ENCODE data around the gene SCAF1. TPM values are rescaled to one million over a fixed set of nuclear protein-coding genes. Genes with fewer than 3 reads are reported as not detected.

The SCAF1 gene
- total and polyA plus RNA-seq, 2 of the 13 experiments (the other 11 are each of a cell fraction or from before 2014, with no cell fraction given) = 3.3 to 6.1 TPM

- TF ChIP-seq ZNF468 (CRISPR knock-in tag; IDR thresholded peaks at IDR 0.05) (no peak), ZNF598 (CRISPR knock-in tag; IDR thresholded peaks at IDR 0.05; ENCODE audit: borderline replicate concordance) (peak; percentile 28; the same call in 1 of the 2 replicates), RXRA (CRISPR knock-in tag; IDR thresholded peaks at IDR 0.05) (peak; percentile 53; the same call in 1 of the 2 replicates), ZNF619 (CRISPR knock-in tag; IDR thresholded peaks at IDR 0.05) (0 out of 2 replicates have a peak, but pooled peaks have one; percentile 29), ELF1 (CRISPR knock-in tag; IDR thresholded peaks at IDR 0.05) (peak; percentile 29; the same call in 1 of the 2 replicates), MAX (IDR thresholded peaks at IDR 0.05) (peak; percentile 53; the same call in 1 of the 2 replicates), SALL1 (CRISPR knock-in tag; IDR thresholded peaks at IDR 0.05) (peak; percentile 44; the same call in 1 of the 2 replicates), SIN3A (IDR thresholded peaks at IDR 0.05; ENCODE audit: borderline replicate concordance, low read depth, low read length) (no peak), ZNF788 (CRISPR knock-in tag; IDR thresholded peaks at IDR 0.05; ENCODE audit: borderline replicate concordance) (peak; percentile 61; the same call in 1 of the 2 replicates), HMGXB4 (CRISPR knock-in tag; IDR thresholded peaks at IDR 0.05; ENCODE audit: borderline replicate concordance in 1 of 2, low read depth in 1 of 2) (peak; percentile 15 to 76; a peak in 2 of 4 replicates), ZNF407 (CRISPR knock-in tag; IDR thresholded peaks at IDR 0.05; ENCODE audit: not compliant biosample characterization) (no peak), ZNF446 (CRISPR knock-in tag; IDR thresholded peaks at IDR 0.05) (no peak), XRCC5 (optimal IDR thresholded peaks at IDR 0.05; ENCODE audit: low read length) (peak; percentile 93), ZNF414 (CRISPR knock-in tag; IDR thresholded peaks at IDR 0.05) (no peak), ZNF331 (CRISPR knock-in tag; IDR thresholded peaks at IDR 0.05) (0 out of 2 replicates have a peak, but pooled peaks have one; percentile 23)
These were observed 38.7 kb downstream of the SCAF1 start (continued) for GRCh38 chr19:49680421-49681351.

All from HepG2 (cell line).